ENCODE measurements around the gene UBE2O. TPM values are rescaled to one million over a fixed set of nuclear protein-coding genes. Genes with fewer than 3 reads are reported as not detected.
A peak's percentile ranks its signal among the peaks of the same experiment; 100 is the strongest.

The UBE2O gene
- total and polyA plus RNA-seq, 9 donors = 8.3 to 37.2 (median 27.9) TPM

- Histone ChIP-seq H3K4me1 (ENCODE audit: insufficient read depth) (peaks cover 6% of the 10 kb centered on the region), H3K9me3 (no peaks in the 10 kb centered on the region), H3K27me3 (no peaks in the 10 kb centered on the region), H3K4me3 (no peak overlapping the region), H3K27ac (peak overlapping the region; percentile 72 to 77), H3K36me3 (no peaks in the 10 kb centered on the region)
- intact Hi-C loops (cut with DNase I) = no loop called here
- WGBS, 3 donors = 66 to 77% (median 67%) methylated on average over 18 to 21 of the region's 21 CpGs
- peak in 2 of 5 donors; percentile 33 to 61 for DNase-seq
- no peak for TF ChIP-seq CTCF (IDR thresholded peaks at IDR 0.05)
- no peak for TF ChIP-seq POLR2A (IDR thresholded peaks at IDR 0.05)
- TF ChIP-seq EP300 (IDR thresholded peaks at IDR 0.05) = no peak
Observed at GRCh38 chr17:76481071-76481655, 28.2 kb upstream of the UBE2O start.

DNA sequence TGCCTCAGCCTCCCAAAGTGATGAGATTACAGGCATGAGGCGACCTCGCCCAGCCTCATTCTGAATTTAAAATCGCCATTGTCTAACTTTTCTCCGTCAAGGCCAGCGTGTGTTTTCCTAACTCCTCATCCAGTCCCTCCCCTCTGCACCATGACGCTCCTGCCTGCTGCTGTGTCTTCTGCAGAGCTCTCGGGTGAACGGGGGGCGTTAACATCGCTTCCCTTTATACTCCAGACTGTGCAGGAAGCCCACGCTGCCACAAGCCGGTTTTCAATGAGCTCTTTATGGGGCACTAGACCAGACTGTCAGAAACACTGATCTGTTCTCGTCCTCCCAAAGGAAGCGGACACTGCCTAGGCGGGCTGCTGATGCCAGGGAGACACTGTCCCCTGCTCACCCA is 27.7 kb upstream of the UBE2O start:
- intact Hi-C loops (cut with DNase I) = no loop called here
- peak; percentile 55 to 75 (median 67) for DNase-seq
- H3K4me1 ChIP-seq (ENCODE audit: insufficient read depth) = peaks cover 6% of the 10 kb centered on the region
- H3K27ac ChIP-seq = peak overlapping the region; percentile 72 to 77
- TF ChIP-seq EP300 (IDR thresholded peaks at IDR 0.05) (no peak), POLR2A (IDR thresholded peaks at IDR 0.05) (no peak)
- H3K4me3 ChIP-seq = no peak overlapping the region
- H3K27me3 ChIP-seq = no peaks in the 10 kb centered on the region
- no peaks in the 10 kb centered on the region for H3K36me3 ChIP-seq
- 14 to 24% (median 19%) methylated on average over 15 of the region's 15 CpGs for WGBS, 3 donors
- no peaks in the 10 kb centered on the region for H3K9me3 ChIP-seq

GRCh38 chr17:76479515-76480060 is 26.6 kb upstream of the UBE2O start:
- intact Hi-C loops (cut with DNase I) = no loop called here
- Histone ChIP-seq H3K9me3 (no peaks in the 10 kb centered on the region), H3K4me1 (ENCODE audit: insufficient read depth) (peaks cover 6% of the 10 kb centered on the region), H3K27ac (no peak overlapping the region), H3K27me3 (no peaks in the 10 kb centered on the region), H3K36me3 (no peaks in the 10 kb centered on the region), H3K4me3 (no peak overlapping the region)
- TF ChIP-seq POLR2A (IDR thresholded peaks at IDR 0.05) (no peak), EP300 (IDR thresholded peaks at IDR 0.05) (no peak), CTCF (IDR thresholded peaks at IDR 0.05) (no peak)
- 90 to 93% (median 91%) methylated on average over 14 of the region's 14 CpGs for WGBS, 3 donors
- no peak for DNase-seq

DNA sequence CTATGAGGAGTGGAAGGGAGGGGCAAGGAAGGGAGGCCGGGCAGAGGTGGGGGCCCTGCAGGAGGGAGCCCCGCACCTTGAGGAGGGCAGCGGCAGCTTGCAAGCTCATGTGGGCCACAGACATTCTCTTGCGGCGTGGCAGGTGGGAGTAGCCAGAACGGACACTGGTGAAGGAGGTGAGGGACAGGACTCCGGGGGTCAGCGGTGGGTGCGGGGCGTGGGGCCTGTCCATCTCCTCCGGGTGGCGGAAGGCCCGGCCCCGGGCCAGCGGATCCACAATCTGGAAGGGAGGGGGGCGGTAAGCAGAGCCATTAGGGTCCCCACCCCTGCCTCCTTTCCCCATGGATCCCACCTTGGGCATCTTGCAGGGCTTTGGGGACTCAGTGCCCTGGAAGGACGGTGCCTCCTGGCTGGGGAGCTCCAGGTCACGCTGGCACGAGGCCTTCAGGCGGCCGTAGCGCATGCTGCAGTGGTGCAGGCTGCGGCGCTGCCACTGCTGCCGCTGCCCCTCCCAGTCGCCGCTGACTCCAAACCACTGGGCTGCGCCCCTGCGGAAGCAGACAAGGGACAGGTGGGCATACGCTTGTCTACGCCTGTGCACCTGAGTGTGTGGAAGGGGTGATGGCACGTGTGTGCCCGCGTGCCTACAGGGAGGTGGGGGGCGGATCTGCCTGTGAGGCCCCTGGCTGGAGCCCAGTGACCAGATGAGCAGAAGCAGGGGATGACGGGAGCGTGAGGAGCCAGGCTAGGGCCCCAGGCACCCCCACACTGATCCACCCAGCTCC is 26.0 kb upstream of the UBE2O start:
- intact Hi-C loops (cut with DNase I) = no loop called here
- H3K36me3 ChIP-seq = no peaks in the 10 kb centered on the region

More for the DNA sequence above, 26.0 kb upstream of the UBE2O start:
- peaks cover 6% of the 10 kb centered on the region for H3K4me1 ChIP-seq (ENCODE audit: insufficient read depth)
- no peak overlapping the region for H3K27ac ChIP-seq
- no peaks in the 10 kb centered on the region for H3K9me3 ChIP-seq
- TF ChIP-seq CTCF (IDR thresholded peaks at IDR 0.05) (no peak), POLR2A (IDR thresholded peaks at IDR 0.05) (no peak), EP300 (IDR thresholded peaks at IDR 0.05) (no peak)
- no peak for DNase-seq
- WGBS, 3 donors = 89% methylated on average over 37 of the region's 37 CpGs
- H3K27me3 ChIP-seq = no peaks in the 10 kb centered on the region
- no peak overlapping the region for H3K4me3 ChIP-seq

Measured in ovary (tissue), 9 donors.